HCT116 (cell line): Measurements from ENCODE around the gene SH3YL1. TPM values are rescaled to one million over a fixed set of nuclear protein-coding genes. Genes with fewer than 3 reads are reported as not detected.

Experiments used
- ATAC-seq: fragments of 200-7000 bp; cut with Tn5 transposase; 2 replicates; pipeline ENCODE4 v1.9.1; 2020; ENCODE audit warnings: mild to moderate bottlenecking, moderate library complexity
- BruUV-seq: library from RNA; stranded (reverse); fragments of 400-500 nt; replicated peaks from 2 replicates; lab custom pipeline; 2021; lab: Mats Ljungman, UMichigan
- CTCF ChIA-PET: fragments of 300-600 bp; sonication (Branson Sonifier 250); formaldehyde crosslinking; loops from one replicate; lab custom pipeline; 2021; ENCODE audit warnings: antibody characterized with exemption; lab: Charles Lee
- POLR2A ChIA-PET: fragments of 300-600, 350-600 bp; sonication (Branson Sonifier 250); formaldehyde crosslinking; loops from one replicate; lab custom pipeline; 2021; ENCODE audit warnings: antibody characterized with exemption; lab: Charles Lee
- RAD21 ChIA-PET, 2 experiments: fragments of 300-600 bp; sonication (Branson Sonifier 250); formaldehyde crosslinking; loops; one replicate each; lab custom pipeline; 2023; ENCODE audit warnings: low total read pairs in 2 of 2; ENCODE audit not compliant: uncharacterized antibody in 2 of 2, unreplicated experiment in 2 of 2, low non-redundant PET in 1 of 2; lab: Charles Lee
- DNase-seq: peaks from one replicate; pipeline ENCODE4 v3.0.0-alpha.2; 2010; ENCODE audit warnings: low read depth, low spot score
- H2AFZ ChIP-seq: fragments of 200-600 bp; shearing (Covaris generic), sonication (generic); 2 replicates; pipeline ENCODE4 v1.6.1; 2017; ENCODE audit warnings: low read depth, mixed run types, mixed read lengths, antibody characterized with exemption, low read length; ENCODE audit not compliant: poor library complexity, severe bottlenecking
- H3K27ac ChIP-seq: 2 replicates; pipeline ENCODE4 v1.5.1; 2012; ENCODE audit warnings: low read depth, low read length
- H3K27me3 ChIP-seq: fragments of 200-600 bp; sonication (generic); 2 replicates; pipeline ENCODE4 v1.6.1; 2016; ENCODE audit warnings: mixed run types, low read length, mixed read lengths; ENCODE audit not compliant: insufficient read depth
- H3K36me3 ChIP-seq, 2 experiments: fragments of 200-500 bp in 1 of 2; fragments of 200-600 bp in 1 of 2; sonication (Bioruptor generic) in 1 of 2; sonication (generic) in 1 of 2; 2 replicates each; pipeline versions ENCODE4 v1.5.1 to v1.6.1; 2014 to 2016; ENCODE audit warnings: low read length in 2 of 2, inconsistent platforms in 1 of 2, mixed read lengths in 1 of 2, mixed run types in 1 of 2; ENCODE audit not compliant: insufficient read depth in 2 of 2, control insufficient read depth in 1 of 2
- H3K4me1 ChIP-seq, 2 experiments: fragments of 200-600 bp in 1 of 2; sonication (generic) in 1 of 2; 2 replicates each; pipeline versions ENCODE4 v1.5.1 to v1.6.1; 2012 to 2017; ENCODE audit warnings: low read length in 2 of 2, inconsistent platforms in 1 of 2, mild to moderate bottlenecking in 1 of 2, mixed read lengths in 1 of 2, mixed run types in 1 of 2, moderate library complexity in 1 of 2; ENCODE audit not compliant: insufficient read depth in 2 of 2, control insufficient read depth in 1 of 2
- H3K4me2 ChIP-seq: fragments of 200-600 bp; sonication (generic); 2 replicates; pipeline ENCODE4 v1.6.1; 2017; ENCODE audit warnings: mixed run types, low read length, mixed read lengths
- H3K4me3 ChIP-seq, 2 experiments: fragments of 200-600 bp in 1 of 2; sonication (generic) in 1 of 2; replicated peaks in 1 of 2; 2 replicates each; pipeline ENCODE4 v1.5.1; 2011 to 2016; ENCODE audit warnings: low read length in 2 of 2, control low read depth in 1 of 2, low read depth in 1 of 2, mild to moderate bottlenecking in 1 of 2, mixed read lengths in 1 of 2, mixed run types in 1 of 2
- H3K79me2 ChIP-seq: fragments of 200-600 bp; sonication (generic); 2 replicates; pipeline ENCODE4 v1.6.1; 2017; ENCODE audit warnings: mild to moderate bottlenecking, mixed run types, low read length, moderate library complexity, mixed read lengths; ENCODE audit not compliant: insufficient read depth
- H3K9ac ChIP-seq: fragments of 200-600 bp; sonication (generic); 2 replicates; pipeline ENCODE4 v1.6.1; 2016; ENCODE audit warnings: low read length, mixed read lengths
- H3K9me2 ChIP-seq: fragments of 200-600 bp; sonication (generic), shearing (Covaris generic); 2 replicates; pipeline ENCODE4 v1.6.1; 2017; ENCODE audit warnings: mixed run types, mild to moderate bottlenecking, moderate library complexity; ENCODE audit not compliant: insufficient read depth
- H3K9me3 ChIP-seq, 2 experiments: fragments of 200-500 bp in 1 of 2; fragments of 200-600 bp in 1 of 2; sonication (Bioruptor generic) in 1 of 2; sonication (generic) in 1 of 2; 2 replicates each; pipeline ENCODE4 v1.6.1; 2014 to 2017; ENCODE audit warnings: low read length in 2 of 2, mixed read lengths in 2 of 2, inconsistent platforms in 1 of 2, low read depth in 1 of 2, mild to moderate bottlenecking in 1 of 2, mixed run types in 1 of 2, moderate library complexity in 1 of 2; ENCODE audit not compliant: control insufficient read depth in 1 of 2, insufficient read depth in 1 of 2
- H4K20me1 ChIP-seq: fragments of 200-600 bp; sonication (generic), shearing (Covaris generic); 2 replicates; pipeline ENCODE4 v1.6.1; 2017; ENCODE audit warnings: mixed run types, mild to moderate bottlenecking, moderate library complexity; ENCODE audit not compliant: insufficient read depth
- CBX3 ChIP-seq: IDR thresholded peaks from 2 replicates; pipeline ENCODE4 v1.6.1; 2012; ENCODE audit warnings: low read depth
- FOSL1 ChIP-seq: IDR thresholded peaks from 2 replicates; pipeline ENCODE4 v1.6.1; 2012; ENCODE audit warnings: low read depth
- JUND ChIP-seq: IDR thresholded peaks from 2 replicates; pipeline ENCODE4 v1.6.1; 2012
- YY1 ChIP-seq: IDR thresholded peaks from 2 replicates; pipeline ENCODE4 v1.6.1; 2011; ENCODE audit warnings: low read length, low read depth, moderate library complexity, mild to moderate bottlenecking; ENCODE audit not compliant: insufficient replicate concordance; ENCODE audit errors: extremely low read depth
- ZNF274 ChIP-seq: fragments of 200-500 bp; sonication (Bioruptor generic); IDR thresholded peaks from 2 replicates; pipeline ENCODE4 v1.6.1; 2014; ENCODE audit warnings: mild to moderate bottlenecking, low read depth, low read length, inconsistent platforms
- intact Hi-C: fragments of 100-400 bp; cut with micrococcal nuclease; formaldehyde crosslinking; loops from 2 replicates; pipeline ENCODE4 v1.10.0; 2022
- total RNA-seq: library from RNA; stranded (reverse); gene quantifications from one replicate; pipeline ENCODE4 v1.2.1, GENCODE V29; 2021; ENCODE audit not compliant: unreplicated experiment
- TF ChIP-seq, protein P1 (sequence below): IDR thresholded peaks from 2 replicates; pipeline ENCODE4 v1.6.1; 2012

SH3YL1 gene
- total RNA-seq, 1 experiment from 2014 or later: 32.8 TPM

DNA sequence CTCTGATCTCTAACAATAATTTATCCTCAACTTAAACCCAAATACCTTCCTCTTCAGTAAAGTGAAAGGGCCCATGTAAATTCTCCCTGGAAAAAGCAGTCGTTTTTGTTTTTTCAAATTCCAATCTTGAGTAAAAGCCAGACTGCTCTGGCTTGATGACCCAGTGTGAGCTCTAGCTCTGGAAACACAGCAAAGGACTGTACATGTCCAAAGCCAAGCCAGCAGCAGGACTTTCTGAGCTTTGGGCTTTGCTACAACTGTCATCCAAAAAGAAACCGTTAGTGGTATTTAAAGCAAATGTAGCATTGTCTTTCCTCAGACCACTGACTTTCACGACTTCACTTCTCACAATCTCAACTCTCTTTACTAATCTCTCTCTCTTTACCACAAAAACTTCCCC is 25.4 kb downstream of the SH3YL1 start:
- Histone ChIP-seq H3K36me3 (no peaks in the 10 kb centered on the region; a peak in 1 of 4 replicates), H3K27me3 (no peaks in the 10 kb centered on the region), H3K9me3 (no peaks in the 10 kb centered on the region; a peak in 1 of 4 replicates), H3K4me3 (no peak overlapping the region), H2AFZ (no peak overlapping the region), H3K79me2 (no peaks in the 10 kb centered on the region), H3K9ac (no peak overlapping the region), H3K9me2 (no peaks in the 10 kb centered on the region), H3K4me1 (no peaks in the 10 kb centered on the region), H3K27ac (no peak overlapping the region), H3K4me2 (no peak overlapping the region), H4K20me1 (no peaks in the 10 kb centered on the region)
- ATAC-seq (no peak), DNase-seq (no peak)
- no peak for TF ChIP-seq YY1
- TF ChIP-seq FOSL1: no peak
- TF ChIP-seq CBX3: no peak
- TF ChIP-seq, protein P1, sequence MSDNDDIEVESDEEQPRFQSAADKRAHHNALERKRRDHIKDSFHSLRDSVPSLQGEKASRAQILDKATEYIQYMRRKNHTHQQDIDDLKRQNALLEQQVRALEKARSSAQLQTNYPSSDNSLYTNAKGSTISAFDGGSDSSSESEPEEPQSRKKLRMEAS: no peak
- no peak for TF ChIP-seq ZNF274
- intact Hi-C loops: no loop called here
- no TSS peak for BruUV-seq
- CTCF ChIA-PET: no interaction called here
- RAD21 ChIA-PET: no interaction called here
- POLR2A ChIA-PET: no interaction called here

DNA sequence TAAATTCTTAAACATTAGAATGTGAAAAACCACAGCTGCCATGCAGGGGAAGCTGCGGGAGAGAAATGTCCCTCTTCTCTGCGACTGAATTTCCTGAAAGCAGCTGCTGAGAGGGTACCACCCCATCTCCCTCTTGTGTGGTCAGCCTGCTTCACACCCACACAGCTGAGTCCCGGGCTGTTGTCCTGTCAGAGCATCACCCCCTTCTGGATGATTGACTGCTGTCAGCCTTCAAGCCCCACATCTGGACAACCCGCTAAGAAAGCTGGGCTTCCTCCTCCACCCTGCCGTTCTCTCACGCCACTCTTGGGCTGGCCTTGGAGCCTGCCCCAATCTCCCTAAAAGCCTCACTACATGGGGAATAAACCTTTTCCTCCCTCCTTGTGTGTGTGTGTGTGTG is 26.0 kb downstream of the SH3YL1 start:
- POLR2A ChIA-PET: no interaction called here
- H3K4me2 ChIP-seq: no peak overlapping the region
- ATAC-seq (no peak), DNase-seq (no peak)
- H2AFZ ChIP-seq: no peak overlapping the region
- no peaks in the 10 kb centered on the region; a peak in 1 of 4 replicates for H3K36me3 ChIP-seq
- no peak overlapping the region for H3K9ac ChIP-seq
- H3K27ac ChIP-seq: no peak overlapping the region
- H4K20me1 ChIP-seq: no peaks in the 10 kb centered on the region
- TF ChIP-seq JUND: no peak
- H3K4me1 ChIP-seq: no peaks in the 10 kb centered on the region
- no peaks in the 10 kb centered on the region for H3K79me2 ChIP-seq
- H3K9me2 ChIP-seq: no peaks in the 10 kb centered on the region
- H3K9me3 ChIP-seq: no peaks in the 10 kb centered on the region; a peak in 1 of 4 replicates
- RAD21 ChIA-PET: no interaction called here
- intact Hi-C loops: no loop called here
- H3K27me3 ChIP-seq: no peaks in the 10 kb centered on the region
- CTCF ChIA-PET: interaction anchor here (1.5 kb wide), 1 partner anchor 9 kb away, joined by 7 read pairs; no protein-coding TSS in a partner anchor
- no TSS peak for BruUV-seq
- no peak overlapping the region for H3K4me3 ChIP-seq
